GM19035 (cell line): ENCODE measurements around the gene ANKRD11.
"Not testable (repeated sequence)": the region's sequence is repeated elsewhere in the genome, so short reads cannot be mapped to it uniquely, and the experiment has no call there.

ENCODE experiments used
- ATAC-seq: cut with Tn5 transposase; IDR thresholded peaks from one replicate; pipeline ENCODE4 v1.9.1; 2021; ENCODE audit not compliant: unreplicated experiment

The ANKRD11 gene

DNA sequence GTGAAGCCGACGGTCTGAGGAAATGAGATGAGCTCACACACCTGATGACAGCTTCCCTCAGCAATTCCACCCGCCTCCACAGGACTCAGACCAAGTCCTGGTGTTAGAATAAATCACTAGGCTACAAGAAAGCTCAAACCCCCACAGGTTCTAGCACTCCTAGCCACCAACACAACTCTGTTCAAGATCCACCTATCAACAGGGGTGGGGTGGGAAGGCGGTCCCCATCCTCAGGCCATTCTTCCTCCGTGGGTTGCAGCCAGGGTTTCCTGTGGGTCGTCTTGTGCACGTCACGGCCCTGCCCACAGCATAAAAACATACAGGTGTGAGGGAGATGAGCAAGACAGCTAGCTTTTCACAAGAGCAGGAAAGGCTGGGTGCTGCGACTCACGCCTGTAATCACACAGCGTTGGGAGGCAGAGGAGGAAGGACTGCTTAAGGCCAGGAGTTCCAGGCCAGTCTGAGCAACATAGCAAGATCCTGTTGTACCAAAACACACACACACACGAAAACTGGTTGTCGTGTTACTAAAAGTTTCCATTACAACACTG lies 81.1 kb downstream of the ANKRD11 start:
- no peak for ATAC-seq

DNA sequence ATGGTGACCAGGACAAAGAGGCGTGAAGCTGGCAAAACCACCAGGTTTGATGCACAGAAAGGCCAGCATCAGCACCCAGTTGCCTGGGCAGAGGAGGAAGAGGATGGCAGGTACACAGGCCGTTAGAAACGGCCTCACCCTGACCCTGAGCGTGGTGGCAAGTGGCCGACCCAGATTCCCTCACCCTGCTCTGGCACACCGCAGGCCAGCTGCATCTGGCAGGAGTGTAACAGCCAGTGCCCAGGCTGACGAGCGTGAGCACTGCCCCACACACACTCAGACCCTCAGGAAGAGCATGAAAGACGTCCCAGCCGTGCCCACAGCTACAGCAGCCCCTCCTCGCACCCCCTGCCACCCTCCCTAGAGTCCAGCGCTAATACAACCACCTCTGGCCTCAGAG lies 82.0 kb downstream of the ANKRD11 start:
- ATAC-seq, result no peak

DNA sequence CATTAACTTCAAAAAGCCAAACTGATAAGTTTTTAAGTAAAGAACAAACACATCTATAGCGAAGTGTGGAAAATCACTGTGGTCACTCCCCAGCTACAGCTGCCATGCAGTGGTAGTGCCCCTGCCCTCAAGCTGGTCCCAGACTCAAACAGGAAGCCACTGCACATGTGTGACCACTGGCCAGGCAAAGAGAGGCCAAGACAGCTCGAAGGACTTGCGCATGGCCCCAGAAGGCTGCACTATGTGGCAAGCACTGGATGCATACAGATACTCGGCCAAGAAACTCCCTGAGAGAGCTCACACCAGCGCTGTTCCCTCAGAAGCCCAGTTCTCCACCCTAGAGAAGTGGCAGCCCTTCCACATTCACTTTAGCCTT lies 82.4 kb downstream of the ANKRD11 start:
- no peak for ATAC-seq

DNA sequence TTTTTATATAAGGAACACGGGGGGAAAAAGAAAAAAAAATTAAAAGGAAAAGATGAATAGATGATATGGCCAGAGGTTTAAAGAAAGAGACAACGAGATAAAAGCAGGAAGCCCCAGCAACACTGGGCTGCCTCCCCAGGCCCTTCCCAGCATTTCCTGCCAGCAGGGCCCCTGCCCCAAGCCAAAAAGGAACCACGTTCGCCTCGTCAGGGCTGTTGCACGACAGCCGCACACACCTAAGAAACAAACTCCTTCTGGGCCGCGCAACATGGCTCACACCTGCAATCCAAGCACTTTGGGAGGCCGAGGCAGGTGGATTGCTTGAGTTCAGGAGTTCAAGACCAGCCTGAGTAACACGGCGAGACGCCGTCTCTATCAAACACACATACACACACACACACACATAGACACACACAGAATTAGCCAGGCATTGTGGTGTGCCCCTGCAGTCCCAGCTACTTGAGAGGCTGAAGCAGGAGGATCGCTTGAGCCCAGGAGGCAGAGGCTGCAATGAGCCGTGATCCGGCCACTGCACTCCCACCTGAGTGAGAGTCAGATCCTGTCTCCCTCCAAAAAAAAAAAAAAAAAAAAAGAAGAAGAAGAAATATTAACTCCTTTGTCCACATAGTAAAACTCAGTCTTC lies 83.0 kb downstream of the ANKRD11 start:
- ATAC-seq, result no peak

DNA sequence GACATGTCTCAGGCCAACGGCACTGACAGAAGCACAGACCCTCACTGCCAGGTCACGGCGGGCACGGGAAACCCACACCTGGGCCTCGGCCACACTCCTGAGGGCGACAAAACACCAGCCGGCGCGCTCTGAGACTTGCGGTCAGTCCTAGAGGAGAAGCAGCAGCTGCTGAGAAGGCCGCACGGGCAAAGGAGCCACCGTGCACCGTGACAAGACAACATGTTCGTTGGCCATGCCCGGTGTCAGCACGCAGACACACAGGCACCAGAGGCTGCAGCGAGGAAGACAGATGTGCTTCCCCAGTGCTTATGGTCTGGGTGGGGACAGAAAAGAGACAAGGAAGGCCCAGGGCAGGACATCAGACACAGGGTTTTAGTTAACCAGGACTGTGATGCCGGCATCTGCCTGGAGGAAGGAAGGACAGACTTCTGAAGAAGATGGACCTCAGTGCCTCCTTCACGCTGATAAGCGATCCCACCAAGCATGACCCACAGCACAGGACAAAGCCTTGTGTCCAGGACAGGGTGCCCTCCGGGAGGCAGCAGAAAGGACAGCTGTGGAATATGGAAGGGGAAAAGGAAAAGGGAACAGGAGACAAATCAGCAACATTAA lies 84.0 kb downstream of the ANKRD11 start:
- no peak for ATAC-seq

DNA sequence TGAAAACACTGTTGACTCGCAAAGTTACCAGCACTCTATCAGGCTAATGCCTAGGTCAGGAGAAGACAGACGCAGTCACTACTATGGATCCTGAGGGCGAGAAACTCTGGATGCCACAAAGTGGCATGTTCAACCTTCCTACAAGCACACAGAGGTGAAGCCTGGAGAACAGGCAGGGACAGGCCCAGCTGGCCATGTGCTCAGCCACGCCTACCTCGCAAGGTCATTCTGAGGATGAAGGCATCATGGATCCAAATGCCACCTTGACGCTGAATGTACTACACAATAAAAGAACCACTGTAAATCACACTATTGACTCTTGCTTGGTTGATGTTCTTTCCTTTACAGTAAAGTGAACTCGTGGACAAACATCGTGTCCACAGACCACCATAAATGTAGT lies 85.8 kb downstream of the ANKRD11 start:
- no peak for ATAC-seq

DNA sequence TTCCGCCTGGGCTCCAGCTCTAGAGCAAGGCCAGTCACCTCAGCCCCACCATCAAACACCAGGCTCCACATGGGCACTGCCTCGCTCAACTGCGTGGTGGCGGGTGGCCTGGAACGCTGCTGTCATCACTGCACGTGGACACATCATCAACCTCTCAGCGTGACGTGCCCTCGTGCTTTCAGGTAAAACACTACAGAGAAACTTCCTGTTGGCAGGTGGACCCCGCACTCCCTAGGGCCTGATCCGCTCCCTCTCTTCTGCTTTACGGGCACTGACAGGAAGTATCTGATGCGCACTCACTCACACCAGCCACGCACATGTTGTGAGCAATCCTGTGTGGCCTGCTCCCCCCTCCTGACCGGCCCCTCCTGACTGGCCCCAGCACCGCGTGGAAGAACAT lies 87.4 kb downstream of the ANKRD11 start:
- no peak for ATAC-seq

DNA sequence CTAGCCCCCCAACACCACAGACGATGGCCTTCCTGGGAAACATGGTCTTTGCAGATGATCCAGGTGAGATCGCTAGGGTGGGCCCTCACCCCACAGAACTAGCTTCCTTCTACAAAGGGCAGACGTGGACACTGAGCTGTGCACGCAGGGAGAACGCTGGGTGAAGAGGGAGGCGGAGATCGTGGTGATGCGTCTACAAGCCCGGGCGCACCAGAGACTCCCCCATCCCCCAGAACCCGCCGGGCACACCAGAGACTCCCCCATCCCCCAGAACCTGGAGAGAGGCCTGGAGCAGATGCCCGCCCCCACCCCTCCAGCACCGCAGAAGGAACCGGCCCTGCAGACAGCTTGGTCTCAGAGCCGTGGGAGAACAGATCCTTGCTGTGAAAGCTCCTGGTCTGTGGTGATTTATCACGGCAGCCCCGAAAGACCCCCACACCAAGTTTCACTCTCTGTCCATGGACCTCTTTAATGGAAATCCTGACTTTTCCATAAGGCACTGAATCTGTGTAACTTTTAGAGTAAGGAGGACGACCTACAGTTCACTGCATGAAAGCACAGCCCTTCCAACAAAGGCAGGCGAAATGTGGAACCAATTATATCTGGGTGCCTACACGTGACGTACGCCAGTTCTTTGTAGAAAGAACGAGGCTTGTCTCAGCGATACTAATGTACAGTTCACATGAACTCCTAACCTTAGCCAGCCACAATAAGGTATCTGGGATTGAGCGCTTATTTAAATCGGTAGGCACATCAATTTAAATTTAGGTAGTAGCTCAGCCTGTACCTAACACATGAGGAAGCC lies 88.5 kb downstream of the ANKRD11 start:
- no peak for ATAC-seq

DNA sequence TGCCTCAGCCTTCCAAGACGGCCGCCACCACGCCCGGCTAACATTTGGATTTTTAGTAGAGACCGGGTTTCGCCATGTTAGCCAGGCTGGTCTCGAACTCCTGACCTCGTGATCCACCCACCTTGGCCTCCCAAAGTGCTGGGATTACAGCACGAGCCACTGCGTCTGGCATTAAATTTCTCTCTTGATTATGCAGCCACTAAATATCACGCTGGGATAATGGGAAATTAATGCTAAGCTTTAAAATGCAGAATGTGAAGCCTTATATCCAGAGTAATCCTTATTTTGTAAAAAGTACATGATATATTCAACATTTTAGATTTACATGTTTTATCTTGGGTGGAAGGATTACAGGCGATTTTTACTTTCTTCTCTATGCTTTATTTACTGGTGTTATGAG lies 89.2 kb downstream of the ANKRD11 start:
- no peak for ATAC-seq

DNA sequence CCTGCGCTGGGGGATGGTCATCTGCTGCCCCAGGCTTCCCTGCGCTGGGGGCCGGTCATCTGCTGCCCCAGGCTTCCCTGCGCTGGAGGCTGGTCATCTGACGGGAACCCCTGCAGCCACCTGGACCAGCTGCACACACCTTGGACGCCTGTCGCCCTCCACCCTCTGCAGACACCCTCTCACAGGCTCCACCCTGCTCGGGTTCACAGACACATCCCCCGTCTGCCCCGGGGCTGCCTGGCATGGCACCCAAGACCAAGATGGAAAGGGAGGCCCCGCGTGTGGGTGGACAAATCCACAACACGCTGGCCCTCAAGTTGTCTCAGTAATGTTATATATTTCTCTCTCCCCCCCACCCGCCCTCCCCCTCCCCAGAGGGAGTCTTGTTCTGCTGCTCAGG lies 89.6 kb downstream of the ANKRD11 start:
- ATAC-seq, result no peak

DNA sequence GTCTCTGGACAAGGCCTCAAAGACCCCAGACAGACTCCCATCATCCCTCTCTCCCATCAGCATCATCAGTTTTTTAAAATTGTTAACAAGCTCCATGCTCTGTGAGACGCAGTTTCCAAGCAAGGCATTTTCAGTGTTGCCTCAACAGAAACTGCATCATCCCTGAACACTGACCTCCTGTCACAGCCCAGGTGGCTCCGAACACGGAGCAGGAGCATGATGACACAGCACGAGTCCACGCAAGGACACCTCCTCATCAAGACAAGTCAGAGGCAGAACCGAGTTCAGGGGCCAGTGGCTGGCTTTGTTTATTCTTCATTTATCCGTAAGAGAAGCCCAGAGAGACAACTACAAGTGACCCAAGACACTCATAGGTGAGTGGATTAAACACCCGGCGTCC lies 91.4 kb downstream of the ANKRD11 start:
- ATAC-seq, result no peak

DNA sequence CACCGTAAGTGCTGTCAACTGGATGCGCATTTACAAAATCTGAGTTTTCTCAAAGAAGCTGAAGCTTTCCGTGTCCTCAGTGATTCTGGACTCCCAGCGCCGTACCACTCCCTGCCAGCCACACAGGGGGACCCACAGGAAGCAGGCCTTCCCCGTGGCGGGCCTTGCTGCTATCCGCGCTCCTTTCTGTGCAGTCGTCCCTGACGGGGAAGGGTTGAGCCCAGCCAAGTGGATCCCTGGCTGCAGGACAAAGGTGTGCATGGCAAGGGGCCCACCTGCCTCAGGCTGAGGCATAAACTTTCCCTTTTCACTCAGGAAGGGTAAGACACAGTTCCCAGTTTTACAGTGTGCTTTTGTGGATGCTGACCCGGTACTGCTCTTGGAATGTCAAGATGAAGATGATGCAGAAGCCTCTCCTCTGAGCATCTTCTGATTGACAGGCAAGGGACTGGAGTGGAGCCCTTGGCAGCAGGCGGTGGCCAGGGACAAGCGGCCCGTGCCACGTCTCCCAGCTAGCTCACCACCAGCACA lies 93.0 kb downstream of the ANKRD11 start:
- no peak for ATAC-seq

DNA sequence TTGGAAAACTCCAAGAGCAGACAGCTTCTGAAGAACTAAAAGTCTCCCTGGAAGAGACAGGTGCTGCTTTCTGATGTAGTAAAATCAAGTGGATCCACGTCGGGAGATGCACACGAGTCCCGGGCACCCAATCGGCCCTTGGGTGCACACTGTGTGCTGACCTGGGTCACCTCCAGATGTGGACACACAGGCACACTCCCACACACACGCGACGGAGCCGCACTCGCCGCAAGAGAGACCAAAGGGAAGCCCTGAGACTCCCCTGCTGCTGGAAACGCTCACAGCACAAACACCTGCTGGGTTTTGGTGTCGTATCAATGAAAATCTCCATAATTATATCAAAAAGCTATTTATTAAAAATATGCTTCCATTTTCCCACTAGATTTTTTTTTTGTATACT lies 94.2 kb downstream of the ANKRD11 start:
- ATAC-seq, result no peak

DNA sequence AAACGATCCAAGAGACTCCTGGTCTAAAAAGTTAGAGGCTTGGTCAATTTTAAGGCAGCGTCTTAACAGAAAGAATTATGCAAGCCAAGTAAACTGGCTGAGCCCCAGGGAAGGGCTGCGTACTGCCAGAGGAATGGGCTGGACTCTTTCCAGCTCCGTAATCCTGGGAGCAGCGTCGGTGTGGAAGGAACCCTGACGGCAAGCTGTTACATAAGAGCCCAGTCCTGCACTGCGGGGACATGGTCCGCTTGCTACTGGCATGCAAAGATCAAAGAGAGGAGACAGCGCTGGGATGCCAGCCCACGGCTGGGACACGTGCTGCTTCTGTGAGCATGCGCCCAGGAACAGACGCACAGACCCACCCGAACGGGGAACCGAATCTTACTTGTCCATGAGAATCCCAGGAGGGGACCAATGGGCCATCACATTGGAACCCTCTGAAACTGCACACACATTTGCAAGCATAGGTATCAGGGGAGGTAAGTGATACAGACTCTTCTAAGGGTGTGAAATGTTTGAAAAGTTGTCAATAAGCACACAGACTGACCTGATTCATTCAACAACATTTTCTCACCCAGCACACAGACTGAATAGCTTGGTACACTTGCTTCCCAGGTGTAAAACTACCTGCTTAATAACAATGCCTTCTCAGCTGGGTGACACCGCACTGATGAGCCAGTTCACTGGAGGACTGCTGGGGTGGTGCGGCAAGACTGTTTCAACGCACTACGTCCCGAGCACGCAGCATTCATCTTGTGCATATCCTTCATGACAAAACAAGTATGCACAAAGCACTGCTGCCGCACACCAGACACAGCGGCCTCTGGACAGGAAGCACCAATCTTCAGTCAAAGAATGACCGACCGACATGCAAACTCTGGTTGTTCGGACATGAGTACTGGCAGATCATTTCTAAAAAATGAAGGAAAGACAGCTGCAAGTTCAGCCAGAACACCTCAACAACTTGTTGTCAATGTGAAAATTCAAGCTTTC lies 94.9 kb downstream of the ANKRD11 start:
- no peak for ATAC-seq

DNA sequence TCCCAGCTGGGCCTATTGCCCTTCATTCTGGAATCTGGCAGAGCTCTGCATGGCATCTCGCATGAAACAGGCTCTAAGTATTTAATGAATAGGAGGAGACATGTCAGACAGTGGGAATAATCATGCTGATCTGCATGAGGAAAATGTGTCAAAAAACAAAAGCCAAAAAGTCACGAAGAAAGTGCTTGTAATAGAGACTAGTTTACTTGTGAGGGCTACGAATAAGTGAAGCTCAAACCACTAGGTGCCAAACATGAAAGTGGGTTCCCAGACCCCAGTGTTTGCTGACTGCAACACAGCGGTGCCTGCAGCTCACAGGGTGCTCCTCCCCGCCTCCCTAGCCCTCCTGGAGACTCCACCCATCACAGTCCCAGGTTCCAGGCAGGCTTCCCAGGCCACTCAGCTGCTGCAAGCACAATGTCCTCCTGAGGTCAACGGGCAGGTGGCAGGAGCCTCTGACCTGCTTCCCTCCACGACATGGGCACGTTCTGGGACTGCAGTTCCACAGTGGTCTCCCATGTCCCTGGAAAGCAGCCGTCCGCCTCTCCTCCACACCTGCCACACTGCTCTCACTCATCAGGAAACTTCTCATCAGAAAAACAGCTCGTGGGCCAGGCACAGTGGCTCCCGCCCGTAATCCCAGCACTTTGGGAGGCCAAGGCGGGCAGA lies 96.5 kb downstream of the ANKRD11 start:
- no peak for ATAC-seq

DNA sequence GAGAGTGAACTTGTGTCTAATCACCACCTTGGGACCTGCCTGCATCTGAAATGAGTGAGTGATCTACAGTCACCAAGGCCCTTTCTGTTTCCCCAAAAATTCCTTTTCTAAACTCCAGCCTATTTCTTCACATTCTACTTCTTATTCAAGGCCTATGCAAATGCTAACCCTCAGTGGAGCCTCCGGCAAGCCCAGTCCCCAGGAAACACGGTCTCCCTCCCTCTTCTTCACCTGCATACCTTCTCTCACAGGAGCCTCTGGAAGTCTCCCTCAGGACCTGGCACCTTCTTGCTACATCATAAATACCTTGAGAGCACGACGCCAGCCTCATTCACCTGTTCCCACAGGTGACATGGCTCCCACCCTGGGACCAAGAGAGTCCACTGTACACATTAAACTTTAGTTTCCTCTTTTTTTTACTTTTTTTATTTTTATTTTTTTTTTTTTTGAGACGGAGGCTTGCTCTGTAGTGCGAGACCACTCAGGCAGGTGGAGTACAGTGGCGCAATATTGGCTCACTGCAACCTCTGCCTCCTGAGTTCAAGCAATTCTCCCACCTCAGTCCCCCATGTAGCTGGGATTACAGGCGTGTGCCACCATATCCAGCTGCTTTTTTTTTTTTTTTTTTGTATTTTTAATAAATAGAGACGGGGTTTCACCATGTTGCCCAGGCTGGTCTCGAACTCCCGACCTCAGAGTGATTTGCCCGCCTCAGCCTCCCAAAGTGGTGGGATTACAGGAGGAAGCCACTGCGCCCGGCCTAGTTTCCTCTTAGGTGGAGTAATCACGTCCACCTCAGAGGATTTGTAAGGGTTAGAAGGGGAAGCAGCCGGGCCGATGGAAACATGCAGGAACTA lies 97.3 kb downstream of the ANKRD11 start:
- ATAC-seq, result no peak

DNA sequence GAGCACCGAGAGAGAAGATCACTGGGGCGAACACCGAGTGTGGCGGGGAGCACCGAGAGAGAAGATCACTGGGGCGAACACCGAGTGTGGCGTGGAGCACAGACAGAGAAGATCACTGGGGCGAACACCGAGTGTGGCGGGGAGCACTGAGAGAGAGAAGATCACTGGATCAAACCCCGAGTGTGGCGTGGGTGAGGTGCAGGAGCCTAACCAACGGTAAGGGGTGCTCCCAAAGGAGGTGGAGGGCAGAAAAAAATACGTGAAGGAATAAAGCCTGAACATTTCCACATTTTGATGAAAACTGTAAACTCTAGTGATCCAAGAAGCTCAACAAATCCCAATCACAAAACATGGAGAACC lies 100.2 kb downstream of the ANKRD11 start:
- ATAC-seq, result not testable (repeated sequence)

DNA sequence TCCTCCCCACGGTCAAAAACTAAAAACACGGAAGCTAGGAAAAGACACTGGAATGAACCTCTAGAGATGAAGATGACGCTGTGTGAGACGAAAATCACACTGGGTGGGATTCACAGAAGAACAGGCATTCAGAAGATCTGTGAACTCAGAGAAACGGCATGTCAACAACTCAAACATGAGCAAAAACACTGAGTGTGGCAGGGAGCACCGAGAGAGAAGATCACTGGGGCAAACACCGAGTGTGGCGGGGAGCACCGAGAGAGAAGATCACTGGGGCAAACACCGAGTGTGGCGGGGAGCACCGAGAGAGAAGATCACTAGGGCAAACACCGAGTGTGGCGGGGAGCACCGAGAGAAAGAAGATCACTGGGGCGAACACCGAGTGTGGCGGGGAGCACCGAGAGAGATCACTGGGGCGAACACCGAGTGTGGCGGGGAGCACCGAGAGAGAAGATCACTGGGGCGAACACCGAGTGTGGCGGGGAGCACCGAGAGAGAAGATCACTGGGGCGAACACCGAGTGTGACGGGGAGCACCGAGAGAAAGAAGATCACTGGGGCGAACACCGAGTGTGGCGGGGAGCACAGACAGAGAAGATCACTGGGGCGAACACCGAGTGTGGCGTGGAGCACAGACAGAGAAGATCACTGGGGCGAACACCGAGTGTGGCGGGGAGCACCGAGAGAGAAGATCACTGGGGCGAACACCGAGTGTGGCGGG lies 100.7 kb downstream of the ANKRD11 start:
- ATAC-seq, result not testable (repeated sequence)

DNA sequence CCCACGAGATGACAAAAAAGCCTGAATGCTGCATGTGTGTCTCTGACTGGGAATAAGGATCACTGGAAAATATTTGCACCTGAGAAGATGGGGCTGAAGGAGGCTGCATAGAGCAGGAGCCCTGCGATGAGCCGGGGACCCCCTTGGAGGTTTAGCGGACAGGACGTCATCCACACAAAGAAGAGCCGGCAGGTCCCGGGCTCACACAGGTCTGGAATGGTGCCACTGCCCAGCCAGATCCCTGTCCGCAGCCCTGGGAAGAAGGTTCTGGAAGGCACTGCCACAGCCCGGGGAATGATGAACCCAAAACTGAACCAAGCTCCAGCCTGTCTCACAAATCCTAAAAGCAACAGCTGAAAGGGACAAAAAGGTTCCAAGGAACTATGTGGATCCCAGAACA lies 101.8 kb downstream of the ANKRD11 start:
- ATAC-seq, result no peak
